HuH-7.5 (cell line): ENCODE results near the gene STARD13.

Experiments used
- DNase-seq: peaks from one replicate; pipeline ENCODE4 v3.0.0; 2011; ENCODE audit warnings: low spot score

The STARD13 gene, protein sequence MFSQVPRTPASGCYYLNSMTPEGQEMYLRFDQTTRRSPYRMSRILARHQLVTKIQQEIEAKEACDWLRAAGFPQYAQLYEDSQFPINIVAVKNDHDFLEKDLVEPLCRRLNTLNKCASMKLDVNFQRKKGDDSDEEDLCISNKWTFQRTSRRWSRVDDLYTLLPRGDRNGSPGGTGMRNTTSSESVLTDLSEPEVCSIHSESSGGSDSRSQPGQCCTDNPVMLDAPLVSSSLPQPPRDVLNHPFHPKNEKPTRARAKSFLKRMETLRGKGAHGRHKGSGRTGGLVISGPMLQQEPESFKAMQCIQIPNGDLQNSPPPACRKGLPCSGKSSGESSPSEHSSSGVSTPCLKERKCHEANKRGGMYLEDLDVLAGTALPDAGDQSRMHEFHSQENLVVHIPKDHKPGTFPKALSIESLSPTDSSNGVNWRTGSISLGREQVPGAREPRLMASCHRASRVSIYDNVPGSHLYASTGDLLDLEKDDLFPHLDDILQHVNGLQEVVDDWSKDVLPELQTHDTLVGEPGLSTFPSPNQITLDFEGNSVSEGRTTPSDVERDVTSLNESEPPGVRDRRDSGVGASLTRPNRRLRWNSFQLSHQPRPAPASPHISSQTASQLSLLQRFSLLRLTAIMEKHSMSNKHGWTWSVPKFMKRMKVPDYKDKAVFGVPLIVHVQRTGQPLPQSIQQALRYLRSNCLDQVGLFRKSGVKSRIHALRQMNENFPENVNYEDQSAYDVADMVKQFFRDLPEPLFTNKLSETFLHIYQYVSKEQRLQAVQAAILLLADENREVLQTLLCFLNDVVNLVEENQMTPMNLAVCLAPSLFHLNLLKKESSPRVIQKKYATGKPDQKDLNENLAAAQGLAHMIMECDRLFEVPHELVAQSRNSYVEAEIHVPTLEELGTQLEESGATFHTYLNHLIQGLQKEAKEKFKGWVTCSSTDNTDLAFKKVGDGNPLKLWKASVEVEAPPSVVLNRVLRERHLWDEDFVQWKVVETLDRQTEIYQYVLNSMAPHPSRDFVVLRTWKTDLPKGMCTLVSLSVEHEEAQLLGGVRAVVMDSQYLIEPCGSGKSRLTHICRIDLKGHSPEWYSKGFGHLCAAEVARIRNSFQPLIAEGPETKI

DNA sequence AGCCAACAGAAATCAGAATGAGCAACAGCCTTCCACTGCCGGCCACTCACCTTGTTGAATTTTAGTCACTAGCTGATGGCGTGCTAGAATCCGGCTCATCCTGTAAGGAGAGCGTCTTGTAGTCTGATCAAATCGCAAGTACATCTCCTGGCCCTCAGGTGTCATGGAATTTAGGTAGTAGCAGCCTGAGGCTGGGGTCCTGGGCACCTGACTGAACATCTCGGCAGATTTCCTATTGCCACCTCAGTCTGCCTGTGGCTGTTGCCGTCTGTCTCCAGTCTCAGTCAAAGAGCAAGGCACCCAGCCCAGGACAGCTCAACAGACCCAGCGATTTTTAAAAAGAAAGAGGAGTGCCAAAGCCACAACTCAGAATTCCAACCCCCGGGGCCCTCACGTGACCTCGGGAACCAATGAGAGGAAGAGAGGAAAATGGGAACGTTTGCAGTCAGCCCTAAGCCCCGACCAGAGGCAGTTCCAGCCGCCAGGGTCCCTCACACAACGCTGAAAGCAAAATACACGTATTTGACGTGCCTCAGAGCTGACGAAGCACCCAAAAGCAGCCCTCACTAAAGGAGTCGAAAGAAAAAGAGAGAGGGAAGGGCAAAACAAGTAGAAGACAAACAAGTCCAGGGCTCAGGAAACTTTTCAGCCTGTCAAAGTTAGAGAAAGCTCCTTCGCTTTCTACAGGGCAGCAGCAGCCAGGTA, at the start of gene STARD13:
Gene STARD13 (minus strand): TSS at position 336 of the 705 bp plus-strand sequence. CDS start 117 bp downstream, at position 219.
- DNase-seq = peak; percentile 57

DNA sequence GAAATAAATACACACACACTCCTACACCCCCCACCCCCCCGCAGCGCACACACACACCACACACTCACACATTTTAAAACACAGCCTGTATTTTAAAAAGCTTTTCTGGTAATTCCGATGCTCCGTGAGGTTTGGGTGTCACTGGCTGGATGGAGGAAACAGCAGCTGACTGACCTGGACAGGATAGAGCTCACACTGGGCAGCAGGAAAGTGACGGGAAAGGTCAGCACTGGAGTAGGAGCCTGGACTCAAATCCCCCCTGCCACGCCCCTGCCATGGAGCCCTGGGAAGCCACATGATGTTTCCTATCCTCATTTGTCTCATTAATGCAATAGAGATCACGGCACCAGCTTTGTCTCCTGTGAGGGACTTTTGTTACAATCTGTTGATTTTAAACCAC, 49.3 kb upstream of the STARD13 start:
- DNase-seq = no peak

DNA sequence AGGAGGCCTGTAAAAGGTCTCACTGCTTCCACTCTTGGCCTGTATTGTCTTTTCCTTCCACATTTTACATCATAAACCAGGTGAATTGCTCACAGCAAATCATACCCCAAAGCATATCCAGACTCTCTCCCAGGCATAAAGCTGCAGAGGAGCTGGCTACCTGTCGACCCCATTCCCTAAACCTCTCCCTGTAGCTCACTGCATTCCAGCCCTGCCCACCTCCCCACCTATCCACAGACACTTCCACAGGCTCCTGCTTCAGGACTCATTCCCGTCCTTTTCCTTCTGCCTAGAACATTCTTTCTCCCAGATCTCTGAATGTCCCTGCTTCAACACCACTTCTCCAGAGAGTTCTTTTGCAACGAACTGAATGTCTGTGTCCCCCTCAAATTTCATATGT, 46.4 kb upstream of the STARD13 start:
- no peak for DNase-seq

DNA sequence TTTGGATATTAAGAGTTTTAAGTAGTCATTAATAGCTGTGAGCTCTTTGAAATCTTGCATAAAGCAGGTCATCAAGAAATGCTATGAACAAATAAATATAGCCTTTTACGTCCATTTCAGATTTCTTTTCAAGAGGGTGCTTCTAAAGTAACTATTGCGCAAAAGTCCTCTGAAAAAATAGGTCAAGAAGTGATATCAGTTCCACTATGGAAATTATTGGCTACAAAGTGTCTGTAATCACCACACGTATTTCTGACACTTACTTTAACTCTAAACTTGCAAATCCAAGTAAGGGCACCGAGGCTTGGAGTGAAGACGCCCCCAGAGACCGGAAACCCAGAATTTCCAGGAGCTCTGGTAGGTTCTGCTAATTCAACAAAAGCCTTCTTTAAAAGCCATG, 44.9 kb upstream of the STARD13 start:
- DNase-seq = no peak

DNA sequence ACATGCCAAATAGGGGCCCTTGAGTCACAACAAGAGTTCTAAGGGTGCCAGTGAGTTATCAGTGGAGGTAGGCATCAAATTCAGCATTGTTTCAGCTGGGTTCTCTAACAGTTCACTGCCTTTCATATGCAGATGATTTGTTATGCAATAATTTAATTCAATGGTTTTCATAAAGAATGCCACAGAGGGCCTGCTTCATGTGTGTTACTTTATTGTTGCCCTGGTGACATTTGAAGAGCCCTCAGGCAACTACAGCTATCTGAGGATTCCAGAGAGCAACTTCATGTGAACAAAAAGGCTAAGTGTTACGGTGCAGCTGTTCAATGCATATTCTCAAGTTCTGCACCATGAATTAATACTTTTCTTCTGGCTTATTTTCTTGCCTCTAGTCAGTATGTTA, 43.1 kb upstream of the STARD13 start:
- DNase-seq = no peak

DNA sequence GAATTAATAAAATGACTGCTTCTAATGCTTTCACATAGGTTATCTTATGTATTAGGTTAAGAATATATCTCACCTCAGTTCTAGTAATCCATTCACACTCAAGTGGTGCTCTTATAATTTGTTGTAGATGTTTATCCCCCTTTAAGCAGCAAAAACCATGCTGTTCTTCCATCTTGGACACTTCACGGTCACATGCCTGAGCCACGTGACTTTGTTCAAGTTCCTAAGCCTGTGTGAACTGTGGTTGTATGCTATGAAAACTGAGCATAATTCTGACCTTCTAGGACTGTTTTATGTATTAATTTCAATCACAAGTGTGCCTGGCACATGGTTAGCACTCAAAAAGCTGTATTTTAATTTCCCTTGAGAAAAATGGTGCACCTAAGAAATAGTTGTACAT, 41.2 kb upstream of the STARD13 start:
- DNase-seq = no peak

DNA sequence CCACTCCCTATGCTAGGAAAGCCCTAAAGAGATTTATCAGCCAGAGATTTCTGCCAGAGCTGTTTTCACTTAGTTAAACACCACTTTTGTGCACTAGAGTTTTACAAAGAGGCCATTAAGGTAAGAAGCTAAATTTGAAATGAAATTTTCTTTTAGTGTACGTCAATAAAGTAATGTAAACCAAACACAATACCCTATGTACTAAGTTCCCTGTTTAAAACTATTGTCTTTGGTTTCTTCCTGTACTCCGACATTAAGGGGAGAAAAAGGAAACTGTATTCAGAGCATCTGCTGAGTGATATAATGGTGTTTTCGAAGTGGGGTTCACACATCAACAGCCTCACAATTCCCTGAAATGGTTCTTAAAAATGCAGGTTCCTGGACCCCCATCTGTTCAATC, 40.7 kb upstream of the STARD13 start:
- no peak for DNase-seq

DNA sequence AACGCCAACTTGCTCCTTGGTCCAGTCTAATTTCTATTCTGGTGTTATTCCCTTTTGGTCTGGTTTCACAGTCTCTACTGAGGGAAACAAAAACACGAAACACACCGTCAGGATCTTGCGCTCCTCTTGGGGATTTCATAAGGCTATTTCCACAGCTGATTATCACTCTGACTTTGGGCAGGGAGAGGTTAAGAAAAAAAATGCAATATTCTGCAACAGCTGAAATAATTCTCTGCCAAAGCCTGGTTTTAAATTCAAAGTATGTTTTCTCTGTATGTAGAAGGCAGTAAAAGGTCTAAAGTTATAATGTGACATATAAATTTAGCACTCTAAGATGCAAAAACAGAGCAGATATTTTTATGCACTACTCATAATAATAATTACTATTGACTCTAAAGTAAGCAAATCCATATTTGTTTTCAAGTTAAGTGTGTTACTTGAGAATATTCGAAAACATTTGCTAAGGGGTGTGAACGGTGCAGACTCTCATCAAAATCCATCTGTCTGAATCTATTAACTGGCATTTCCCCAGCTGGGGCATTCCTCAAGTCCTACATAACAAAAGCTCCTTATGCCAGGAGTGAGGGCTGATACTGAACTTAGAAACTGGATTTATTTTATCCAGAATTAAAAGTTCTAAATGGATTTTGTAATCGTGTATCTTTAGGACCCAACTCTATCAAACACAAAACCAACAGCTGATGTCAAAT, 38.4 kb upstream of the STARD13 start:
- DNase-seq = no peak

DNA sequence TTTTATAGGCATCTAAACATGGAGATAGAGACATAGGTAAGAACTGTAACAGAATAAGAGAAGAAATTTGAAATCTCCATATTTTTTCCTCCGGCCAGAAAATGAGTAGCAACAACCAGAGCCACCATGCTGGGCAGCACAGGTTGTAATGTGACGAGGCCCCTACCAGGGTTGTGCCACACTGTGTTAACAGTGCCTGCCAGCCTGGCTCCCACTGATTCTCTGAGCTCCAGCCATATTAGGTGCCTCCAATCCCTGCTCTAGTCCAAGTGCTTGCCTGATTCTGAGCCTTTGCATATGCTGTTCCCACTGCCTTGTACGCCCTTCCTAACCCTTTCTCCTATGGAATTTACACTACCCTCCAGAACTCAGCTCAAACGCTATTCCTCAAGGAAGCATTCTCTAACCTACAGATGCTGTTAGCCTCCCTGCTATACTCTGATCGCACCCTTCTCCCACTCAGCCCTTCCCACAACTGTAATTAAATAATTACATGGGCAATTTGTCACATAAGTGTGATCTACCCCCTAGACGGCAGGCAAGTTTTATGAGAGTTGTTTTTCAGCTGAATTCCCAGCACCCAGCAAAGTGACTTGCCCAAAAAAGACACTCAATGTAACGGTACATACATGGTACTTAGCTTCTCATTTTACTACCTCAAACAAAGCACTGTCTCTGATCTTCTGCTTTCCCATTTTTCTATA, 37.6 kb upstream of the STARD13 start:
- no peak for DNase-seq

DNA sequence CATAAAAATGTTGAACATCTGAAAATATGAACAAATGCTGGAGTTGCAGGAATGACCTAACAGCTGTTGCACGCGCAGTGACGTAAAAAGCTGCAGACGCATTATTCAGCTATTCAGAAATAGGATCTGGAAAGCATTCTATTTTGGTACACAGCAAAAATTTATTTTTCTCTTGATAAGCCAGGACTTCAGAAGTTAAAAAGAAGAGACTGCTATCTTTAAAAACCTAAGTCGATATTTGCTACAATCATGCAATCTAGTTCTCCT, 36.9 kb upstream of the STARD13 start:
- no peak for DNase-seq

DNA sequence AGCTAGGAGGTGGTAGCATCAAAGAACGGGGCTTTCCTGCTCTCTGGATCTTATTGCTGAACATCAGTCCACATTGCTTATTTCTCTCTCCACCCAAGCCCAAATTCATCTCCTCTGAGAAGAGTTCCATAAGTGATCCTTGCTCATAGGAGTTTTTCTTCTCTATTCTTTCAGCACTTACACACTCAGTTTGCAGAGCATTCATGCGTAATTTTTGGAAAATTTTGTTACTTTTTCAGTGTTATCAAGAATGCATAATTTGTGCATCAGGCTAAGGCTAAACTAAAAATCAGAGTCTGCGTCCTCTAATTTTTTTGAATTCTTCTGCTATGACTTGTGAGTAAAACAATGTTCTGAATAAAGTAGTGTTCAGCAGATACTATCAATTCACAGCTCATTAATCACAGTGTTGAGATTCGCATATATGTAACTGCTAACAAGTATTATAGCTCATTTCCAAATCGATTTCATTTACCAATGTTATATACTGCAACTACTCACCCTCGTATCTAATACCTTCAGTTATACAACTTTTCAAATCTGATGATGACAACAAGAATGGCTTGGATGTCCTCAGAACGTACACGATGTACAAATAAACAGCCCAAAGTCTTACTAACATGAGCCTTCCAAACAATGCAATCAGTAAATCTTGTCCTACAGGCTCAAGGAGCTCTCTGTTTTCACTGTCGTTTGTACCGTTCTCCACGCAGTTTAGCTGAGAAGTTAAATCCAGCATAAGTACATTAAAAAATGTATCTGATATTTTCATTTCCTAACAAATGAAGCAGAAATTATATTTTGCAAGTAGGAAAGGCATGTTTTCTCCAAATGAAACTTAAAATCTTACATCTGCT, 36.4 kb upstream of the STARD13 start:
- DNase-seq = no peak

DNA sequence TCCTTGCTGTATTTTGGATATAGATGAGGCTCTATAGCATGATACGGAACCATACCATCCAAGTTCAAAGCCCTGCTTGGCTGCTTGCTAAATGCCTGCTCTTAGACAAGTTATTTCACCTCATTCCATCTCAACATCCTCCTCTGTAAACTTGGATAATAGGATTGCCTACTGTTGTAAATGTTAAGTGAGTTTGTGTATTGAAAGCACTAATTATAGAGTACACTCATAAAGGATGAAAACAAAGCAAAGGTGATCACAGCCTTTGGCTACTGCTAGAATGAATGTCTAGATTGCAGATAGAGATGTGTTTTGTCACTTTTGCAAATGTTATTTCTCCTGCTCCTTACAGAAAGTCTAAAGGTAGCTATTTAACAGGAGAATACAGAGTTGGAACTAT, 34.3 kb upstream of the STARD13 start:
- DNase-seq = no peak

DNA sequence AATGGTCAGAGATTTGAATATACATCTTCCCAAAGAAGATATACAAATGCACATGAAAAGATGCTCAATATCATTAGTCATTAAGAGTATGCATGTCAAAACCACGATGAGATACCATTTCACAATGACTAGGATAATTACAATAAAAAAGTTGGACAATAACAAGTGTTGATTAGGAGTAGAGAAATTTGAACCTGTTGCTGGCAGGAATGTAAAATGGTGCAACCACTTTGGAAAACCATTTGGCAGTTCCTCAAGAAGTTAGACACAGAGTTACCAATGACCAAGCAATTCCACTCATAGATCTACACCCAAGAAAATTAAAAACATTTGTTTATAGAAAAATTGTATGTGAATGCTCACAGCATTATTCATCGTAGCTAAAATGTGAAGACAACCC, 33.2 kb upstream of the STARD13 start:
- DNase-seq = no peak

DNA sequence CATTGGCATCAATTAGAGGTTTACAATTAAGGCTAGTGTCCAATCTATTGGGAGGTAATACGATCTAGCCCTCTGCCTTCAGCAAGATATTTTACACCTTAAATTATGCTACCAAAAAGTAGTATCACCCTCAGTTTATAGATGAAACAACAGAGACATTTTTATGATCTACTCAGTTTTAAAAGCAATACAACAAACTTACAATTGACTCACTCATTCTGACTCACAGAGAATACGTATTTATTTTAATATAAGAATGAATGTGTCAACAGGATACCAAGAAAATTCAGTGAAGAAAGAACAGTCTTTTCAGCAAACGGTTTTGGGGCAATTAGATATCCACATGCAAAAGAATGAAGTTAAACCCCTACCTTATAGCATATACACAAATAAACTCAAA, 32.5 kb upstream of the STARD13 start:
- DNase-seq = no peak

DNA sequence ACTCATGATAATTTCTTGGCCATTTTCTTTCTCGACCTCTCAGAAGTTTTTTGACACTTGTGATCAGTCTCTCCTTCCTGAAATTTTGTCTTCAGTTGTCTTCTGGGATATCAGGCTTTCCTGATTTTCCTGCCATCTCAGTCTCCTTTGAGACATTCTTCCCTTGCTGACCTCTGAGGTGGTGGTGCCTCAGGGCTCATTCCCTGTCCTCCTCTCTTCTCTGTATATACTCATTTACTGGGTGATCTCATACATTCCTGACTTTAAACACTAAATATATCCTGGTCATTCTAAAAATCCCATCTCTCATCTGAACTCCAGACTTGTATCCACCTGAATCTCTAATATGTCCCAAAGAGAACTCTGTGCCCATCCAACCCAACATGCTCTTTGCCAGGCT, 31.3 kb upstream of the STARD13 start:
- no peak for DNase-seq

DNA sequence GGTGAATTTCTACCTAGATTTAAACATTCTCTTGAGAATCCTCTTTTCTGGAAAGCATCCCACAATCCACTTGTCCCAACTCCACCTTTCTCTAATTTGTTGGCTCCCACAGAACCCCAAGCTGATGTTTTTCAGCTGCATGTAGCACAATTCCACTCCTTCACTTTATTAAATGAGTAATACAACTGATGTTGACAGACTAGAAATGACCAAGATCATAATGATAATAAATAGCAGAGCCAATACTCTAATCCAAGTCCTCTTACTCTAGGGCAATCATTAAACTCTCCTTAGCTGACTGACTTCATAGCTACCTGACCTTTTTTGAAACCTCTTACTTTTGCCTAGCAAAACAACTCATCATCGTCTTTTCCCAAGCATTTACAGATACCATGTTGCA, 27.9 kb upstream of the STARD13 start:
- DNase-seq = no peak

DNA sequence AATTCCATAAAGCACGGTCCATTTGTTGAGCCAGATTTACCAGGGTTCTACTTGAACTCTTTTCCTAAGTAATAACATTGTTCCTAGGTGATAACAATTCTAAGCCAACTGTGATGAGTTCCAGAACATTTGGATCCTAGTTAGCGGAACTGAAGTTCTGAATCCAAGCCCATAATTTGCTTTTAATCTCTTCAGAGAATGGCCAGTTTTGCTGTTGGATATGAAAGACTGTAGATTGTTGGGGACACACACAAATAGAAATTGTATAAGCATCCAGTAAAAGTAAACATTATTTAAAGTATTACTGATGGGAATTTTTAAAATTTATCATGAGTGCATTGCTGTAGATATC, 27.3 kb upstream of the STARD13 start:
- DNase-seq = no peak

DNA sequence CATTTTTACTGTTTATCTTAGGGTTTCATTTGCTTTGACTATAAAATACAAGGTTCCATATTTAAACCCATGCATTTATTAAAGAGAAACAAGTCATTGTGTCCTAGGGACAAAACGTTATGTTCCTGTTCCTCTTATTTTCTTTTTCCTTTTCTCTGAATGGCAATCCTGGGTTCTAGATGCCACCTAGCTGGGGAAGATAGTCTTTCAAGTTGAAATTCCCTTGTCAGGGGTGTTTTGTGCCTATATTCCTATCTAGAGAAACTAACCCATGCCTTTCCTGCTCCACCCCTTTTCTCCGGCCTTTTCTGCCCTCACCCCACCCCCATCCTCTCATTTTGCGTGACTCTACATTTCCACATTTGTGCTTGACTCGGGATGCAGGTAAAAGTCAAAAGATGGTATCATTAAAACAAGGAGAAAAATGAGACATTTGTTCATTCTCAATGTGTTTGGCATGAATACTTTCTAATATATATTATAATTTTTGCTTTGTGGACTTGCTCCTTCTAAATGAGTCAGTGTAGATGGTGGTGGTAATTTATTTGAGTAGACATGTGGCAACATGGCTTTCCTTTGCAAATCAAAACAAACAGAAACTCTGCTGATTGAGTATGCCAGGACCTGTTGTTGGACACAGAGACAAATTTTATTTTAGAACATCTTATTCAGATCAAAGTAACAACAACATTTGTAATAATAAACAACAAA, 26.8 kb upstream of the STARD13 start:
- DNase-seq = no peak

DNA sequence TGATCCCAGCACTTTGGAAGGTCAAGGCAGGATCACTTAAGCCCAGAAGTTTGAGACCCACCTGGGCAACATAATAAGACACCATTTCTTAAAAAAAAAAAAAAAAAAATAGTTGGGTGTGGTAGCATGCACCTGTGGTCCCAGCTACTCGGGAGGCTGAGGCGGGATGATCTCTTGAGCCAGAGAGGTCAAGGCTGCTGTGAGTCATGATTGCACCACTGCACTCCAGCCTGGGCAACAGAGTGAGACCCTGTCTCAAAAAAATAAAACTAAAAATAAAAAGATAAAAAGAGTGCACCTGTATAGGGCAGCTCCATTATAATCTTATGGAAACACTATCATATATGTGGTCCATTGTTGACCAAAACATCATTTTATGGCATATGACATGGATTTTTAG, 25.5 kb upstream of the STARD13 start:
- DNase-seq = no peak
